HepG2 (cell line): Measurements from ENCODE around the gene POLN. TPM values are rescaled to one million over a fixed set of nuclear protein-coding genes. Genes with fewer than 3 reads are reported as not detected.
A peak's percentile ranks its signal among the peaks of the same experiment; 100 is the strongest.

Experiments used
- AHR ChIP-seq: IDR thresholded peaks from 2 replicates; pipeline ENCODE4 v1.6.1; 2018; ENCODE audit warnings: missing genetic modification reagents, missing compliant biosample characterization
- ATF5 ChIP-seq: sonication (generic); formaldehyde crosslinking; IDR thresholded peaks from 2 replicates; pipeline ENCODE4 v1.4.0; 2020; ENCODE audit warnings: mild to moderate bottlenecking, low read depth, missing genetic modification reagents
- CHCHD3 ChIP-seq: sonication (generic); formaldehyde crosslinking; IDR thresholded peaks from 2 replicates; pipeline ENCODE4 v1.8.0; 2022; ENCODE audit warnings: mild to moderate bottlenecking, missing genetic modification reagents, moderate library complexity
- DMAP1 ChIP-seq: IDR thresholded peaks from 2 replicates; pipeline ENCODE4 v1.6.1; 2016
- HIC2 ChIP-seq: sonication (generic); formaldehyde crosslinking; IDR thresholded peaks from 2 replicates; pipeline ENCODE4 v1.9.0; 2022; ENCODE audit warnings: low read depth, missing genetic modification reagents
- HOXA5 ChIP-seq: sonication (generic); formaldehyde crosslinking; IDR thresholded peaks from 2 replicates; pipeline ENCODE4 v1.4.0; 2020; ENCODE audit warnings: missing genetic modification reagents
- MBNL3 ChIP-seq: fragments of 250-450 bp; sonication (Bioruptor Pico); conservative IDR thresholded peaks from 2 replicates; pipeline ENCODE4 v1.8.0; 2022; ENCODE audit warnings: mild to moderate bottlenecking, inconsistent platforms
- NAIF1 ChIP-seq: sonication (generic); formaldehyde crosslinking; IDR thresholded peaks from 2 replicates; pipeline ENCODE4 v1.5.0; 2020; ENCODE audit warnings: mild to moderate bottlenecking, missing genetic modification reagents, borderline replicate concordance
- NFATC3 ChIP-seq: sonication (generic); formaldehyde crosslinking; IDR thresholded peaks from 2 replicates; pipeline ENCODE4 v1.5.1; 2020; ENCODE audit warnings: mild to moderate bottlenecking, missing genetic modification reagents
- SOX6 ChIP-seq, 2 experiments: fragments of 450-650 bp in 1 of 2; sonication (generic) in 1 of 2; formaldehyde crosslinking in 1 of 2; IDR thresholded peaks; 2 replicates each; pipeline versions ENCODE4 v1.4.0 to v1.6.1; 2017 to 2020; ENCODE audit warnings: antibody characterized with exemption in 1 of 2, mild to moderate bottlenecking in 1 of 2, missing genetic modification reagents in 1 of 2
- SRF ChIP-seq: IDR thresholded peaks from 2 replicates; pipeline ENCODE4 v1.6.1; 2011; ENCODE audit warnings: mild to moderate bottlenecking, low read depth, low read length, moderate library complexity
- USF2 ChIP-seq, 2 experiments: sonication (generic) in 1 of 2; formaldehyde crosslinking in 1 of 2; IDR thresholded peaks; 2 replicates each; pipeline versions ENCODE4 v1.5.1 to v1.6.1; 2011 to 2020; ENCODE audit warnings: borderline replicate concordance in 1 of 2, low read depth in 1 of 2, low read length in 1 of 2, mild to moderate bottlenecking in 1 of 2, missing genetic modification reagents in 1 of 2, moderate library complexity in 1 of 2
- ZBTB38 ChIP-seq: sonication (generic); formaldehyde crosslinking; IDR thresholded peaks from 2 replicates; pipeline ENCODE4 v1.5.1; 2020; ENCODE audit warnings: mild to moderate bottlenecking, missing genetic modification reagents
- ZFP82 ChIP-seq: sonication (generic); formaldehyde crosslinking; IDR thresholded peaks from 2 replicates; pipeline ENCODE4 v1.5.1; 2020; ENCODE audit warnings: mild to moderate bottlenecking, missing genetic modification reagents, borderline replicate concordance
- ZMAT3 ChIP-seq: sonication (generic); formaldehyde crosslinking; conservative IDR thresholded peaks from 2 replicates; pipeline ENCODE4 v1.7.0; 2021; ENCODE audit warnings: missing genetic modification reagents
- ZNF451 ChIP-seq: sonication (generic); formaldehyde crosslinking; IDR thresholded peaks from 2 replicates; pipeline ENCODE4 v1.5.0; 2020; ENCODE audit warnings: mild to moderate bottlenecking, missing genetic modification reagents
- ZNF503 ChIP-seq: sonication (generic); formaldehyde crosslinking; IDR thresholded peaks from 2 replicates; pipeline ENCODE4 v1.4.0; 2020; ENCODE audit warnings: missing genetic modification reagents
- ZNF562 ChIP-seq: sonication (generic); formaldehyde crosslinking; IDR thresholded peaks from 2 replicates; pipeline ENCODE4 v1.8.0; 2022; ENCODE audit warnings: missing genetic modification reagents, borderline replicate concordance
- ZNF660 ChIP-seq: sonication (generic); formaldehyde crosslinking; IDR thresholded peaks from 2 replicates; pipeline ENCODE4 v1.5.1; 2020; ENCODE audit warnings: mild to moderate bottlenecking, low read depth, missing genetic modification reagents, borderline replicate concordance
- ZNF777 ChIP-seq: sonication (generic); formaldehyde crosslinking; IDR thresholded peaks from 2 replicates; pipeline ENCODE4 v1.4.0; 2020; ENCODE audit warnings: missing genetic modification reagents
- ZNF839 ChIP-seq: sonication (generic); formaldehyde crosslinking; IDR thresholded peaks from 2 replicates; pipeline ENCODE4 v1.4.0; 2020; ENCODE audit warnings: missing genetic modification reagents, mild to moderate bottlenecking, borderline replicate concordance
- ZSCAN21 ChIP-seq: sonication (generic); formaldehyde crosslinking; IDR thresholded peaks from 2 replicates; pipeline ENCODE4 v1.8.0; 2022; ENCODE audit warnings: mild to moderate bottlenecking, missing genetic modification reagents, moderate library complexity, borderline replicate concordance
- ZSCAN31 ChIP-seq: sonication (generic); formaldehyde crosslinking; IDR thresholded peaks from 2 replicates; pipeline ENCODE4 v1.5.0; 2020; ENCODE audit warnings: low read depth, mild to moderate bottlenecking, missing genetic modification reagents
- polyA plus RNA-seq, 8 experiments: library from polyadenylated mRNA; depleted of rRNA in 3 of 8; stranded (reverse) in 7 of 8; unstranded in 1 of 8; fragments of >200 nt; fragmentation: Illumina TruSeq in 4 of 8; extraction: Trizol in 4 of 8; gene quantifications; 2 replicates each; pipeline versions ENCODE4 v1.2.1 to v1.2.3, GENCODE V29; 2011 to 2016; ENCODE audit warnings: low read depth in 4 of 8, missing spikeins in 1 of 8, mixed read lengths in 1 of 8; ENCODE audit not compliant: insufficient read depth in 1 of 8
- total RNA-seq, 5 experiments: library from RNA; depleted of rRNA; stranded (reverse); fragments of >200 nt; fragmentation: Illumina TruSeq; extraction: Trizol; gene quantifications; 2 replicates each; pipeline ENCODE4 v1.2.3, GENCODE V29; 2016; ENCODE audit warnings: low read depth in 1 of 5

POLN gene
- total and polyA plus RNA-seq, 2 of the 13 experiments (the other 11 are each of a cell fraction or from before 2014, with no cell fraction given): 0.93 to 1.5 TPM

GRCh38 chr4:2075987-2076907, 165.7 kb downstream of the POLN start (continued):
- no peak for TF ChIP-seq ZNF503 (CRISPR knock-in tag)
- no peak for TF ChIP-seq SOX6 (IDR thresholded peaks at IDR 0.05)
- TF ChIP-seq SOX6 (CRISPR knock-in tag; IDR thresholded peaks at IDR 0.05): peak; percentile 63; the same call in 1 of the 2 replicates
- TF ChIP-seq ZNF451: no peak
- TF ChIP-seq ZSCAN31 (CRISPR knock-in tag): no peak
- TF ChIP-seq ZFP82 (CRISPR knock-in tag): no peak
- no peak for TF ChIP-seq MBNL3 (CRISPR knock-in tag)
- no peak for TF ChIP-seq ATF5 (CRISPR knock-in tag)
- peak; percentile 71; the same call in 1 of the 2 replicates for TF ChIP-seq ZBTB38 (CRISPR knock-in tag)
- peak; percentile 42; the same call in 1 of the 2 replicates for TF ChIP-seq ZNF839 (CRISPR knock-in tag)
- TF ChIP-seq DMAP1 (CRISPR knock-in tag): peak; percentile 54; the same call in 1 of the 2 replicates
- no peak for TF ChIP-seq ZNF562 (CRISPR knock-in tag)
- no peak for TF ChIP-seq HOXA5 (CRISPR knock-in tag)
- TF ChIP-seq SRF: no peak
- TF ChIP-seq NFATC3: no peak
- TF ChIP-seq ZNF777 (CRISPR knock-in tag): no peak
- no peak for TF ChIP-seq ZNF660
- no peak for TF ChIP-seq CHCHD3 (CRISPR knock-in tag)
- no peak for TF ChIP-seq USF2 (IDR thresholded peaks at IDR 0.05; ENCODE audit: low read depth, low read length)
- TF ChIP-seq USF2 (CRISPR knock-in tag; IDR thresholded peaks at IDR 0.05; ENCODE audit: borderline replicate concordance): no peak
- TF ChIP-seq NAIF1 (CRISPR knock-in tag): no peak
- no peak for TF ChIP-seq ZSCAN21 (CRISPR knock-in tag)
- no peak for TF ChIP-seq ZMAT3 (CRISPR knock-in tag)
- TF ChIP-seq AHR: no peak
- TF ChIP-seq HIC2: peak; percentile 91
